ENCODE results near the gene SPNS2. TPM values are rescaled to one million over a fixed set of nuclear protein-coding genes. Genes with fewer than 3 reads are reported as not detected.

SPNS2 gene
- total RNA-seq, 1 experiment from 2014 or later: 2.6 TPM

DNA sequence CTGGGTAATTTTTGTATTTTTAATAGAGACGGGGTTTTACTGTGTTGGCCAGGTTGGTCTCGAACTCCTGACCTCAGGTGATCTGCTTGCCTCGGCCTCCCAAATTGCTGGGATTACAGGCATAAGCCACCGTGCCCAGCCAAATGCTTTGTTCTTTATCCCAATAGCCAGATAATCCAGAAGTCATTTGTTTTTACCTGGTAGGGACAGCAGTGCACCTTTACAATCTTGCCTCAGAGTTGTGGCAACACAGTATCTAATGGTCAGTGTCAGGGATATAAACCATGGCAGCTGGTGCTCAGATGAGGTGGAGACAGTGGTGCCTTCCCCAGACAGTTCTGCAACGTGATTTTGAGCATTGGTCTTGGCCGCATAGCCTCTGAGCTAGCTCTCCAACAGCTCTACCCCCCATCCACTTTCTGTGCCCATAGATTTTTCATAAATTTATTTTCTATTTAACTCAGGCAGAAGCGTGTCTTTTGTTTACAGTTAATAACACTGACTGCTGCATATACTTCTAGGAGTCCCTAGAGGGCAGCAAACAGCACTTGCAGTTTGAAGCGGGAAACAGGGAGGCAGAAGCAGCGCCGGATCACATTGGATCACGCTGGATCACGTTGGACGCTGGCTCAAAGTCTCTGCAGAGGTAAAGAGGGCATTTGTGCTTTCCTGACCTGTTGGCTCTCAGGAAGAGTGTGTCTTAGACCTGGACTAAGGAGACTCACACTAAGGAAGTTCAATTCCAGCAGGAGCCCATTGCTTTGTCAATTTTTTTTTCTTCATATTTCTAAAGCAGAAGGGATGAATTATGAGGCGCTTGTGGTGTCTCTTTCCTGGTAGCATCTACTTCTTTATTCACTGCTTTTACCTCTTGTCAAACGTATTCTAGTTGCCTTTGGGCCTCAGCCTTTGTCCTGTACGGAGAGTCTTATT is 66.8 kb downstream of the SPNS2 start:
- TF ChIP-seq EZH2 (IDR thresholded peaks at IDR 0.05; ENCODE audit: low read length, unreplicated experiment): no peak
- TF ChIP-seq, protein P1, sequence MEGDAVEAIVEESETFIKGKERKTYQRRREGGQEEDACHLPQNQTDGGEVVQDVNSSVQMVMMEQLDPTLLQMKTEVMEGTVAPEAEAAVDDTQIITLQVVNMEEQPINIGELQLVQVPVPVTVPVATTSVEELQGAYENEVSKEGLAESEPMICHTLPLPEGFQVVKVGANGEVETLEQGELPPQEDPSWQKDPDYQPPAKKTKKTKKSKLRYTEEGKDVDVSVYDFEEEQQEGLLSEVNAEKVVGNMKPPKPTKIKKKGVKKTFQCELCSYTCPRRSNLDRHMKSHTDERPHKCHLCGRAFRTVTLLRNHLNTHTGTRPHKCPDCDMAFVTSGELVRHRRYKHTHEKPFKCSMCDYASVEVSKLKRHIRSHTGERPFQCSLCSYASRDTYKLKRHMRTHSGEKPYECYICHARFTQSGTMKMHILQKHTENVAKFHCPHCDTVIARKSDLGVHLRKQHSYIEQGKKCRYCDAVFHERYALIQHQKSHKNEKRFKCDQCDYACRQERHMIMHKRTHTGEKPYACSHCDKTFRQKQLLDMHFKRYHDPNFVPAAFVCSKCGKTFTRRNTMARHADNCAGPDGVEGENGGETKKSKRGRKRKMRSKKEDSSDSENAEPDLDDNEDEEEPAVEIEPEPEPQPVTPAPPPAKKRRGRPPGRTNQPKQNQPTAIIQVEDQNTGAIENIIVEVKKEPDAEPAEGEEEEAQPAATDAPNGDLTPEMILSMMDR (conservative IDR thresholded peaks at IDR 0.05; ENCODE audit: low read depth, low read length): peak; percentile 75
- Histone ChIP-seq H3K9ac (ENCODE audit: low read length) (no peak overlapping the region), H3K27ac (ENCODE audit: low read length) (no peak overlapping the region), H3K27me3 (ENCODE audit: low read length) (no peaks in the 10 kb centered on the region), H3K4me1 (ENCODE audit: insufficient read depth, low read length) (no peaks in the 10 kb centered on the region), H3K79me2 (ENCODE audit: low read length) (no peaks in the 10 kb centered on the region), H3K4me2 (ENCODE audit: low read length) (peak overlapping the region; percentile 33), H3K4me3 (ENCODE audit: low read length) (no peak overlapping the region; the same call in 1 of the 2 replicates), H3K9me3 (ENCODE audit: low read length) (no peaks in the 10 kb centered on the region), H3F3A (ENCODE audit: low read length, unreplicated experiment) (no peaks in the 10 kb centered on the region), H4K20me1 (ENCODE audit: low read length) (no peaks in the 10 kb centered on the region), H2AFZ (ENCODE audit: low read length) (peak overlapping the region; percentile 65), H3K9me2 (replicated peaks; ENCODE audit: low read length) (no peaks in the 10 kb centered on the region), H3K36me3 (ENCODE audit: low read depth, low read length) (no peaks in the 10 kb centered on the region)
- ChIA-PET POLR2A (ENCODE audit: unreplicated experiment) (no interaction called here), CTCF (no interaction called here)
- ATAC-seq: peak; percentile 89
- BruUV-seq (replicated peaks): no TSS peak
- intact Hi-C loops (cut with micrococcal nuclease): loop anchor here (1.0 kb wide), 1 partner anchor 61 kb away; no protein-coding TSS in a partner anchor
- peak; percentile 74 for DNase-seq

DNA sequence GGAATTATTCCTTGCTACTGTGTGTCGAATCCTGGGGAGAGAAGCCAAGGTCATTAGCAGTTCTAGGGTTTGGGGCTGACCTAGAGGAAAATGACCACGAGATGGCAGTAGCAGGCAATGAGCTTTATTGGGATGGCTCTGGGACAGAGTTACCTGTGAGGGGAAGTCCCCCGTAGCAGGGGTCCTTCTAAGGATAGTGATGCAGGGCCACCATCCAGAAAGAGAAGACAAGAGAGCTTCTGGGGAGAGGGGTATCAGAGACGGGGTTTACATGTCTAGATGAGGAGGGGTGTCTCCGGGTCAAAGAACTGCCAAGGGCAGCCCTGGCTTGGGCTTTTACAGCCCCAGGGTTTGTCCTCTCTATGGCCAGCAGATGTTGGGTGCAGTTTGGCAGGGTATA is 68.1 kb downstream of the SPNS2 start:
- Histone ChIP-seq H3K4me3 (ENCODE audit: low read length) (no peak overlapping the region), H2AFZ (ENCODE audit: low read length) (no peak overlapping the region), H3K36me3 (ENCODE audit: low read depth, low read length) (no peaks in the 10 kb centered on the region), H3K9me2 (replicated peaks; ENCODE audit: low read length) (no peaks in the 10 kb centered on the region), H3K4me2 (ENCODE audit: low read length) (no peak overlapping the region), H3K27me3 (ENCODE audit: low read length) (peaks cover 4% of the 10 kb centered on the region; the same call in 1 of the 2 replicates), H3K27ac (ENCODE audit: low read length) (no peak overlapping the region), H4K20me1 (ENCODE audit: low read length) (no peaks in the 10 kb centered on the region), H3K4me1 (ENCODE audit: insufficient read depth, low read length) (no peaks in the 10 kb centered on the region), H3K79me2 (ENCODE audit: low read length) (no peaks in the 10 kb centered on the region), H3K9ac (ENCODE audit: low read length) (no peak overlapping the region), H3F3A (ENCODE audit: low read length, unreplicated experiment) (no peaks in the 10 kb centered on the region), H3K9me3 (ENCODE audit: low read length) (no peaks in the 10 kb centered on the region)
- DNase-seq (peak; percentile 71), ATAC-seq (peak; percentile 80)
- ChIA-PET POLR2A (ENCODE audit: unreplicated experiment) (no interaction called here), CTCF (interaction anchor here (0.5 to 1.6 kb wide), 4 partner anchors 10 to 183 kb away, joined by 3 to 6 read pairs (median 5); no protein-coding TSS in a partner anchor)
- intact Hi-C loops (cut with micrococcal nuclease): loop anchor here (1.0 kb wide), 1 partner anchor 60 kb away; no protein-coding TSS in a partner anchor
- no TSS peak for BruUV-seq (replicated peaks)
- TF ChIP-seq EZH2phosphoT487 (IDR thresholded peaks at IDR 0.05; ENCODE audit: borderline replicate concordance, low read length): no peak
- TF ChIP-seq, protein P1 (conservative IDR thresholded peaks at IDR 0.05; ENCODE audit: low read depth, low read length): peak; percentile 73

DNA sequence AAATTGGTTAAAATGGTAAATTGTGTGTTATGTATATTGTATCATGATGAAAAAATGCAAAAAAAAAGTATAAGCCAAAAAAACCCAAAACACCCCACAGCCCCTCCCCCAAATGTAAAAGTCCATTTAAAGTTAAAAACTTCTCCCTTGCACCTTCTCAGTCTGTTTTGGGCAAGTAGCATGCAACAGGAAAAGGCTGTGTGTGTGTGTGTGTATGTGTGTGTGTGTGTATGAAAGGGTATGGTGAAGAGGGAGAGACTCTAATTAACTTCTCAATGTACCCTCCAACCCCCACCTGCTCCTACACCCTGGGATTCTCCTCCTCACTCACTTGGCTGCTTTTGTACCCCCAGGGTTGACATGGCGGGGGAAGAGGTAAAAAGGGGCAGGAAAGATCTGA is 70.9 kb downstream of the SPNS2 start:
- H3K9me3 ChIP-seq (ENCODE audit: low read length): no peaks in the 10 kb centered on the region
- TF ChIP-seq EZH2 (IDR thresholded peaks at IDR 0.05; ENCODE audit: low read length, unreplicated experiment) (no peak), EZH2phosphoT487 (IDR thresholded peaks at IDR 0.05; ENCODE audit: borderline replicate concordance, low read length) (no peak)
- TF ChIP-seq, protein P1 (conservative IDR thresholded peaks at IDR 0.05; ENCODE audit: low read depth, low read length): no peak
- H2AFZ ChIP-seq (ENCODE audit: low read length): no peak overlapping the region
- H4K20me1 ChIP-seq (ENCODE audit: low read length): no peaks in the 10 kb centered on the region
- H3K27ac ChIP-seq (ENCODE audit: low read length): no peak overlapping the region
- H3K27me3 ChIP-seq (ENCODE audit: low read length): peaks cover 4% of the 10 kb centered on the region; the same call in 1 of the 2 replicates
- H3F3A ChIP-seq (ENCODE audit: low read length, unreplicated experiment): no peaks in the 10 kb centered on the region
- H3K79me2 ChIP-seq (ENCODE audit: low read length): no peaks in the 10 kb centered on the region
- ATAC-seq (no peak), DNase-seq (no peak)
- no peak overlapping the region for H3K4me2 ChIP-seq (ENCODE audit: low read length)
- H3K4me1 ChIP-seq (ENCODE audit: insufficient read depth, low read length): no peaks in the 10 kb centered on the region
- POLR2A ChIA-PET (ENCODE audit: unreplicated experiment): no interaction called here
- H3K9me2 ChIP-seq (replicated peaks; ENCODE audit: low read length): no peaks in the 10 kb centered on the region
- BruUV-seq (replicated peaks): no TSS peak
- intact Hi-C loops (cut with micrococcal nuclease): no loop called here
- CTCF ChIA-PET: no interaction called here
- no peaks in the 10 kb centered on the region for H3K36me3 ChIP-seq (ENCODE audit: low read depth, low read length)
- H3K4me3 ChIP-seq (ENCODE audit: low read length): no peak overlapping the region
- no peak overlapping the region for H3K9ac ChIP-seq (ENCODE audit: low read length)
